GDM1 (cell line): ENCODE results near the gene PPP1R12A.

Experiments used
- DNase-seq: peaks from one replicate; lab custom pipeline; 2025; lab: John Stamatoyannopoulos, UW

PPP1R12A gene

GRCh38 chr12:79935624-79936345 is 888 bp upstream of the PPP1R12A start:
- DNase-seq: peak; percentile 42

DNA sequence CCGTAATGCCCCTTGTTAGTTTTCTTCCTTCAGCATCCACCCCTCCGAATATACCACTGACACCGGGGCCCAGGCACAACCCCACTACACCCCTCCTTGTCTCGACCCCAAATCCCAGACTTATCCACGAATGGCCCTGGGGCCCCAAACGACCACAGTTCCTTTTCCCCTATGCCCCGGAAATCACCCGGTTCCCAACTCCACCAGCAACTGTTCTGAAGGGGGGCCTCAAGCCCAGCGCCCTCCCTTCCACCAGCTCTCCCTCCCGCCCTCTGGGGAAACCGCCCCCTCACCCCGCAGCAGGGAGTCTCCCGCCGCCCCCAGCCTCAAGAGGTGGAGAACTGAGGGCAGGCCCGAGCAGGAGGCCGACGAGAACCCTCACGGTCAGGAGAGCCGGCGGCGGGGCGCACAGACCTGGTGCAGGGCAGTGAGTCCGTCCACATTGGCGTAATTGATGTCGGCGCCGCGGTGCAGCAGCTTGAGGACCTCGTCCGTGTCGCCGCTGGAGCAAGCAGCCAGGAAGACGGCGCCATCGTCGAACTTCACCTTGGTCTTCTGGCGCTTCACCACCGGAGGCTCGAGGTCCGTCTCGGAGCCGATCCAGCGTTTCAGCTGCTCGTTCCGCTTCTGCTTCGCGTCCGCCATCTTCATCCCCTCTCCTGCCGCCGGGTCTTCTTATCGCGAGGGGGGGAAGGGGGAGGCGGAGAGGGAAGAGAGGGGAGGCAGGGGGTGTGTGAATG is 446 bp downstream of the PPP1R12A start:
- peak; percentile 52 for DNase-seq

- no peak for DNase-seq
These were observed 1.2 kb downstream of the PPP1R12A start for GRCh38 chr12:79933532-79934264.

DNA sequence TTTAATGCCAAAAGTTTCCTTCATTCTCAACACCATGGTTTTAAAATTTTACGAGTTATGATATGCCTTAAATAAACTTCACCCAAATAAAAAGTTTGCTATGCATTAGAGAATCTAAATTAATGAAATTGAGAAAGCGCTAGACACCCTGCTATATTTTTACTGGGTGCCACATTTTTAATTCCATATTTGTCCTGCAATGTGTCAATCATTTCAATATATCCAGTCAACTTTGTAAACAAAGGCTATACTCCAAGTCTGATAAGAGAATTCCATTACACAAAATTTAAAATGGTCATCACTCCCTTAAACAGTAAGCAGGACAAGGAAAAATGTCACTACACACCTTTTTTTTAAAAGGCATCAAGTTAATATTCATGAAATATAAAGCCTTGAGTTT is 1.9 kb downstream of the PPP1R12A start:
- DNase-seq: no peak

GRCh38 chr12:79932357-79932756 is 2.5 kb downstream of the PPP1R12A start:
- no peak for DNase-seq

DNA sequence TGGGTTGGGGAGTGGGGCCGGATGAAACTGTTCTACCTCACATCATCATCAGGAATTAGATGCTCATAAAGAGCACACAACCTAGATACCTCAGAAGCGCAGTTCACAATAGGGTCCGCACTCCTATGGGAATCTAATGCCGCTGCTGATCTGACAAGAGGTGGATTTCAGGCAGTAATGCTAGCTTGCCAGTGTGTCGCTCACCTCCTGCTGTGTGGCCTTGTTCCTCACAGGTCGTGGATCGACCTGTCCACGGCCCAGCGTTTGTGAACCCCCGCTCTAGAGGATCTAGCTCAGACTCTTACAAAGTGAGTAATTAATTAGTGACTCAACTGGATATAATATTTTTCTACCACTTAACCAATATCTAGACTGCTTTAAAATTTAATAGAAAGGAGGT is 5.8 kb downstream of the PPP1R12A start:
- no peak for DNase-seq

- DNase-seq: peak; percentile 47
These were observed 7.0 kb downstream of the PPP1R12A start for GRCh38 chr12:79927772-79928474.

DNA sequence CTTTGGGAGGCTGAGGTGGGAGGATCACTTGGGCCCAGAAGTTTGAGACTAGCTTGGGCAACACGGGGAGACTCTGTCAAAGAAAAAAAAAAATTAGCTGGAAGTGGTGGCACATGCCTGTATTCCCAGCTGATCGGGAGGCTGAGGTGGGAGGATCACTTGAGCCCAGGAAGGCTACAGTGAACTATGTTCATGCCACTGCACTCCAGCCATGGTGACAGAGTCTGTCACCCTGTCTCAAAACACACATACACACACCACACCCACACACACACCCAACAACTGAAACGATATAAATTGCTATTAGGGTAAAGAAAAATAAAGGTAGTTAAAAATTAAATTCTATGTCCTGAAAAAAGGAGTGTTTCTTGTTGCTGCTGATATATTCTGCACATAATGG is 7.9 kb downstream of the PPP1R12A start:
- no peak for DNase-seq

DNA sequence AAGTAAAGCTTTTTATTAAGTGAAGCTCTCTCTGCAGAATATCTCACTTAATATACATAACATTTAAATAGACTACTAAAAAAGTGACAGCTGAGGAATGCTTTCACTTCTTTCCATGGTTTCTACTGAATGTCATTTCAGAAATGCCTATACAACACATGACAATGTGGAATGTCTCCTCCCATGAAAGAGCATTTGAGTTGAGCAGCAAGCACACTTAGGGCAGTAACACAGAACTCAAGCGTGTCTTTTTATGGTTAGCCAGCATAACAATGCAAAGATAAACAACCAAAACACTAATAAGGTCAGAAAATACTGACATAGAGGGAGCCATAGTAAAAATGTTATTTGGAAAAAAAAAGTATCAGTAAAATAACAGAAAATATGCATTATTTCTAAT is 9.4 kb downstream of the PPP1R12A start:
- no peak for DNase-seq

- DNase-seq: no peak
These were observed 13.1 kb downstream of the PPP1R12A start for GRCh38 chr12:79921786-79922185.

GRCh38 chr12:79920421-79921238 is 14.3 kb downstream of the PPP1R12A start:
- no peak for DNase-seq

DNA sequence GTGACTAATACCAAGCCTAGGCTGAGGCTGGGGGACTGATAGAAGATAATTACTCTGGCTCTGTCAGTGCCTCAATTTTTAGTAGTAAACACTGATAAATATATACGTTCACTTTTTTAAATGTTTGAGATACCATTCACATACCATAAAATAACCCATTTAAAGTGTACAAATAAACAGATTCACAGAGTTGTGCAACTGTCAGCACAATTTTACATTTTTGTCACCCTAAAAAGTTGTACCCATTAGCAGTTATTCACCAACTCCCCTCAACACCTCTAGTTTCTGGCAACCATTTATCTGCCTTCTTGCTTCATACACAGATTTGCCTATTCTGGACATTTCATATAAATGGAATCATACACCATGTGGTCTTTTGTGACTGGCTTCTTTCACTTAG is 15.1 kb downstream of the PPP1R12A start:
- DNase-seq: no peak

DNA sequence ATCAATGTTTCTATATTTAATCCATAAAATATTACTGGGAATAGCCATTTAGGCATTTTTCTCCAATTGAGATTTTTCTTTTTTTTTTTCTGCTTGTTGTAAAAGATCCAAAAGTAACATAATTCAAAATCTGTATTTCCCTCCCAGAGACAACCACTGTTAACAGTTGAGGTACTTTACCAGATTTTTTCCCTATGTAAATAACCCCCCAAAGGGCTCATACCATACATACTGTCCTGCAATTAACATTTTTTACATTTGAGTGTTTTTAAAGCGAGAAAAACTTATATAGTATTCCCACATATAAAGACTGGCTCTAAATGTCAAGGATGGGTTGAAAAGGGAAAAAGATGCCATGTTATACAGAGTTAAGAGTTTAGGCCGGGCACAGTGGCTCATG is 18.1 kb downstream of the PPP1R12A start:
- no peak for DNase-seq

- no peak for DNase-seq
These were observed 22.8 kb downstream of the PPP1R12A start for GRCh38 chr12:79911889-79912656.

DNA sequence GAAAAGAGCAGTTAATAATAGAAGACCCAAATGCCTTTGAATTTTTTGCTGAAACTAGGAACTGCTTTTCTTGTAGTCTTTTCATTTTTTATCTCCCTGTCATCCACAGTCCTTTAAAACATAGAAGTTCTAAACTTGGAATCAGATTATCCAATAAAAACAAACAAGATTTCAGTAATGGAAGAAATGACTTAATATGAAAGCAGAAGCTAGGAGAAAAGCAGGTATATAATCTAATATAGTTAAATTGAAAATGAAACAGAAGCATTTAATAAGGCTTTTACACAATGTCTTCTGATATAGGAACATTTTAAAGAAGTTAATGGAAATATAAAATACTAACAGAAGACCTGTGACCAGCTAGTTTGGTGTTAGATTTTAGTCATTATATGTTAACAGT is 26.5 kb downstream of the PPP1R12A start:
- no peak for DNase-seq

DNA sequence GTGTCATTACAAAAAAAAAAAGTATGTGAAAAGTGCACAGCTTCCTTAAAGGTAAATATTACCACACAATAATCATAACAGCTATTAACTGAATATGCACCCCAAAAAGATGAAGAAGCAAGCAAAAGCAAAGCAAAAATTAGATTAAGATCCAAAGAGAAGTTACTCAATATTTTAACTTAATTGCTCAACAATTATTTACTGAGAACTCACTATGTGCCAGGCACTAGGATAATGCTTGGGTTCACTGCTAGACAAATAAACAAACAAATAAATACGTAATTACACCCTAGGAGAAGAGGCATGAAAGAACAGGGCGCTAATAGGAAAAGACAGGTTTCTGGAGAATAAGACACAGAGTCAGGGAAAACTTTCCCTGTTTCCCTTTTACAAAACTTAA is 33.4 kb downstream of the PPP1R12A start:
- no peak for DNase-seq

DNA sequence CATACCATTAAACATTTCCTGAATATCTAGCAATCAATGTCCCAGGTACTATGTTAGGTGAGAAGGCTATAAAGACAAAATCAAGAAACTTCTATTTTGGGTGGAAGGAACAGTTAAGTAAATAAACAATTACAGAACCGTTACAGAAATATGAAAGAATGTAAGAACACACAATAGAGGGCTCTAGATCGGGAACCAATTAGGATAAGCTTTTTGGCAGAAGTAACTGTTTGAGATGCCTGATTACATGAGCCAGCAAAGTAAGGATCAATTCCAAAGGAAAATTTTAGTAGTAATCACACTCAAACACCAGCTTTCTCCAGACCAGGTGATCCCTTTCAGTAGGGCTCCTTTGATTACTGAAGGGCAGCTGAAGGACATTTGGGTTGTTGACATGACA is 33.9 kb downstream of the PPP1R12A start:
- no peak for DNase-seq

- no peak for DNase-seq
These were observed 34.7 kb downstream of the PPP1R12A start for GRCh38 chr12:79900199-79900598.

DNA sequence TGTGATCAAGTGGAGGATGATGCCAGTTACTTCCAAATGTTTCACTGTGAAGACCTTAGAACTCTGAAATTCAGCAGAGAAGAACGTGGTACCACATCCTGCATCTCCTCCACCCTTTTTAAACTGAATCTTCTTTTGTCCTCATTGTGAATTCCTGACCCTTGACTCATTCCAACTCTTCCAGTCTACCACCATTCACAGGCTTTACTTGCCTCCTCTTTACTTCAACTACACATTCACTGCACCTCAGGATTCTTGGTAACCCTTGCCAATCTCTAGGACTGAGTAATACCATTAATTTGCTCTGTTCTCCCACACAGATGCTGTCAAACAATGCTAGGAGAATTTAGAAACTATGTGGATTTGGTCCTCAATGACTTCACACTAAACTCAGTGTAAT is 37.3 kb downstream of the PPP1R12A start:
- DNase-seq: no peak

GRCh38 chr12:79895804-79896203 is 39.1 kb downstream of the PPP1R12A start:
- no peak for DNase-seq

GRCh38 chr12:79895071-79895470 is 39.8 kb downstream of the PPP1R12A start:
- no peak for DNase-seq
